Activated CD4-positive, alpha-beta T cell treated with anti-CD3 and anti-CD28 coated beads, Interleukin-2, amount 10 ng/mL, durations not matched to agents 7 days and 5 days (primary cell): ENCODE data around the gene LBH. TPM values are rescaled to one million over a fixed set of nuclear protein-coding genes. Genes with fewer than 3 reads are reported as not detected.

ENCODE experiments used
- CTCF ChIA-PET: fragments of 350-600 bp; sonication (Branson Sonifier 250); formaldehyde crosslinking; loops from one replicate; lab custom pipeline; 2021; ENCODE audit warnings: antibody characterized with exemption; lab: Charles Lee
- POLR2A ChIA-PET: fragments of 350-600 bp; sonication (Branson Sonifier 250); formaldehyde crosslinking; loops from one replicate; lab custom pipeline; 2021; ENCODE audit warnings: antibody characterized with exemption; lab: Charles Lee
- DNase-seq: peaks from one replicate; pipeline ENCODE4 v3.0.0-alpha.2; 2020
- H3K27ac Mint-ChIP-seq: one replicate; pipeline ENCODE4 v1.8.0; 2021; ENCODE audit warnings: mild to moderate bottlenecking, moderate library complexity, mixed read lengths
- H3K27me3 Mint-ChIP-seq: one replicate; pipeline ENCODE4 v1.8.0; 2021; ENCODE audit warnings: mixed read lengths
- H3K36me3 Mint-ChIP-seq: one replicate; pipeline ENCODE4 v1.8.0; 2021; ENCODE audit warnings: low read depth, mixed read lengths
- H3K4me1 Mint-ChIP-seq: one replicate; pipeline ENCODE4 v1.8.0; 2021; ENCODE audit warnings: mixed read lengths
- H3K4me3 Mint-ChIP-seq: one replicate; pipeline ENCODE4 v1.8.0; 2021; ENCODE audit warnings: mild to moderate bottlenecking, moderate library complexity, mixed read lengths
- H3K9me3 Mint-ChIP-seq: one replicate; pipeline ENCODE4 v1.8.0; 2021; ENCODE audit warnings: mixed read lengths
- total RNA-seq, 2 experiments: library from RNA; stranded (reverse); gene quantifications; one replicate each; pipeline ENCODE4 v1.2.3, GENCODE V29; 2021

The LBH gene
- total RNA-seq, 2 experiments from 2014 or later: 136 to 146 TPM

DNA sequence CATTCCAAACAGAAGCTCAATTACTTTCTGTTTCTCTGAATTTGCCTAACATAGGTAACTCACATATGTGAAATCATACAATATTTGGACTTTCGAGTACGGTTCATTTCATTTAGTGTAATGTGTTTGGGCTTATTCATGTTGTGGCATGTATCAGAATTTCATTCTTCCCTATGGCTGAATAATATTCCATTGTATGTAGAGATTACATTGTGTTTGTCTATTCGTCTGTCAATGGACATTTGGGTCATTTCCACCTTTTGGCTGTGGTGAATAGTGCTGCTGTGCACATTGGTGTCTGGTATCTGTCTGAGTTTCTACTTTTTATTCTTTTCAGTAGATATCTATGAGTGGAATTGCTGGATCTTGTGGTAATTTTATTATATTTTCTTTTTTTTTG lies 43.9 kb downstream of the LBH start:
- H3K9me3 Mint-ChIP-seq: peaks cover 9% of the 10 kb centered on the region
- H3K36me3 Mint-ChIP-seq: no peaks in the 10 kb centered on the region
- ChIA-PET POLR2A (no interaction called here), CTCF (no interaction called here)
- H3K27me3 Mint-ChIP-seq: peaks cover 1% of the 10 kb centered on the region
- no peak overlapping the region for H3K27ac Mint-ChIP-seq
- no peak for DNase-seq
- no peak overlapping the region for H3K4me3 Mint-ChIP-seq
- H3K4me1 Mint-ChIP-seq: peaks cover 33% of the 10 kb centered on the region

- H3K4me1 Mint-ChIP-seq: peaks cover 24% of the 10 kb centered on the region
- peaks cover 9% of the 10 kb centered on the region for H3K9me3 Mint-ChIP-seq
- peaks cover 4% of the 10 kb centered on the region for H3K36me3 Mint-ChIP-seq
- no peak overlapping the region for H3K4me3 Mint-ChIP-seq
- ChIA-PET POLR2A (no interaction called here), CTCF (interaction anchor here (1.0 to 1.1 kb wide), 2 partner anchors 13 to 79 kb away, joined by 3 read pairs; no protein-coding TSS in a partner anchor)
- H3K27ac Mint-ChIP-seq: no peak overlapping the region
- peaks cover 1% of the 10 kb centered on the region for H3K27me3 Mint-ChIP-seq
- DNase-seq: no peak
Observed at GRCh38 chr2:30276455-30276911, 45.1 kb downstream of the LBH start.

- ChIA-PET POLR2A (no interaction called here), CTCF (interaction anchor here (1.2 kb wide), 2 partner anchors 11 to 42 kb away, joined by 3 to 5 read pairs; no protein-coding TSS in a partner anchor)
- Mint-ChIP-seq H3K27me3 (peaks cover 1% of the 10 kb centered on the region), H3K36me3 (peaks cover 4% of the 10 kb centered on the region), H3K9me3 (peaks cover 9% of the 10 kb centered on the region), H3K27ac (no peak overlapping the region), H3K4me3 (no peak overlapping the region), H3K4me1 (peaks cover 19% of the 10 kb centered on the region)
- no peak for DNase-seq
Observed at GRCh38 chr2:30277582-30277981, 46.2 kb downstream of the LBH start.

- ChIA-PET POLR2A (no interaction called here), CTCF (interaction anchor here (1.2 kb wide), 2 partner anchors 10 to 12 kb away, joined by 4 to 5 read pairs; no protein-coding TSS in a partner anchor)
- H3K4me1 Mint-ChIP-seq: peaks cover 17% of the 10 kb centered on the region
- H3K27me3 Mint-ChIP-seq: peaks cover 1% of the 10 kb centered on the region
- H3K9me3 Mint-ChIP-seq: peaks cover 9% of the 10 kb centered on the region
- DNase-seq: no peak
- no peak overlapping the region for H3K4me3 Mint-ChIP-seq
- H3K36me3 Mint-ChIP-seq: peaks cover 4% of the 10 kb centered on the region
- H3K27ac Mint-ChIP-seq: no peak overlapping the region
Observed at GRCh38 chr2:30278419-30278818, 47.1 kb downstream of the LBH start.

DNA sequence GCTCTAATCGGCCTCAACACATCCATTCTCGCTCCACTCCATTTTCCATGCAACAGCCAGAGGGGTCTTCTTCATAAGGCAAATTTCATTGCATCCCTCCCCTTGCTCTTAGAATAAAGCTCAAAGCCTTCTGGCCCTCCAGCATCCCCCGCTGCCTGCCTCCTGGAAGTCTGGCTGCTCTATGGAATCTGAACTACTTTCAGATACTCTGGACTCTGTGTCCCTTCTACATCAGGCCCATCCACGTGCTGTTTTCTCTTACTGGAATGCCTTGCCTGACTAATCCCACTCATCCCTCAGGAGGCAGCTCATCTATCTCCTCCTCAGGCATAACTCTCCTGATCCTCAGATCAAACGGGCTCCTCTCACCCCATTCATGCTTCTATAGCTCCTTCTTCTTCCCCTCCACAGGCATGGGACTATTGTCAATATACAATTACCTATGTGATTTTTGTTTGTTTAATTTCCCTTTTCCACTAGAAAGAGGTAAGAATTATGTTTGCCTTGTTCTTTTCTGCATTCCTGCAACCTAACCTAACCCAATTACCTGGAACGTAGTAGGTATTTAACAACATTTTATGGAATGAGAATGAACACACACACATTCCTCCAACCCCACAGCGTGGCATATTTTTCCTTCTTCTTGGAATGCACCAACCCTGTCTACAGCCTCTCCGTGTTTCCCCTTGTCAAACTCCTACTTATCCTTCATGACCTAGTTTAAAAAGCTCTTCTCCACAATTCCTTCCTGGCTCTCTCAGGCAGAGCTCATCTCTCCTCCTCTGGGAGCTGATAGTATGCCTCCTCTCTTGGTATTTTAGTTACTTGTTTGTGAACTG lies 49.5 kb downstream of the LBH start:
- ChIA-PET POLR2A (no interaction called here), CTCF (interaction anchor here (0.5 to 2.4 kb wide), 5 partner anchors 8 to 44 kb away, joined by 3 to 10 read pairs (median 3); no protein-coding TSS in a partner anchor)
- peaks cover 9% of the 10 kb centered on the region for H3K9me3 Mint-ChIP-seq
- DNase-seq: no peak
- peaks cover 1% of the 10 kb centered on the region for H3K27me3 Mint-ChIP-seq
- H3K27ac Mint-ChIP-seq: no peak overlapping the region
- peaks cover 18% of the 10 kb centered on the region for H3K4me1 Mint-ChIP-seq
- H3K36me3 Mint-ChIP-seq: peaks cover 4% of the 10 kb centered on the region
- no peak overlapping the region for H3K4me3 Mint-ChIP-seq

DNA sequence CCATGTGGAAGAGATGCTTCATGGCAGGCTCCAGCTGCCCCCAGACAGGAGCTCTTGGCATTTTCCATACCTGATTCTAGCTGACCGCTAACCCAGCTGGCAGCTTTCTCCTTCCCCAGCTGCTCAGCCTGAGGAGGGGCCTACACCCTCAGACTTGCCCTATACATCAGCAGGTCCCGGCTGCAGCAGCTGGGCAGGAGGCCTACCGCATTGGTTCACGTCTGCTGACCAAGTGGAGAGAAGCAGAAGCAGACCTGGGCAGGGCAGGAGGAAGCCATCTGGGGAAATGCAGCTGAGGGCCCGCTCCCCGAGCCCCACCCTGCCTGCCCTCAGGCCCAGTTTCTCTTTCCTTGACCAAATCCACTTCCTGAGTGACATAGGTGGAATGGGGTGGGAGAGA lies 50.7 kb downstream of the LBH start:
- POLR2A ChIA-PET: no interaction called here

GRCh38 chr2:30282721-30283120 lies 51.4 kb downstream of the LBH start:
- Mint-ChIP-seq H3K36me3 (peaks cover 4% of the 10 kb centered on the region), H3K4me1 (peaks cover 25% of the 10 kb centered on the region), H3K9me3 (peaks cover 9% of the 10 kb centered on the region), H3K4me3 (no peak overlapping the region), H3K27me3 (peaks cover 1% of the 10 kb centered on the region), H3K27ac (no peak overlapping the region)
- DNase-seq: no peak
- CTCF ChIA-PET: interaction anchor here (0.7 to 2.4 kb wide), 6 partner anchors 9 to 66 kb away, joined by 3 to 10 read pairs (median 4); no protein-coding TSS in a partner anchor
- POLR2A ChIA-PET: no interaction called here

More for the DNA sequence above, 50.7 kb downstream of the LBH start:
- Mint-ChIP-seq H3K27me3 (peaks cover 1% of the 10 kb centered on the region), H3K27ac (no peak overlapping the region), H3K4me1 (peaks cover 19% of the 10 kb centered on the region), H3K9me3 (peaks cover 9% of the 10 kb centered on the region), H3K4me3 (no peak overlapping the region), H3K36me3 (peaks cover 4% of the 10 kb centered on the region)
- CTCF ChIA-PET: interaction anchor here (0.7 to 2.4 kb wide), 5 partner anchors 10 to 67 kb away, joined by 3 to 10 read pairs (median 4); no protein-coding TSS in a partner anchor
- DNase-seq: no peak

GRCh38 chr2:30283931-30284565 lies 52.7 kb downstream of the LBH start:
- ChIA-PET POLR2A (no interaction called here), CTCF (interaction anchor here (0.8 to 1.2 kb wide), 3 partner anchors 16 to 154 kb away, joined by 3 to 5 read pairs (median 3); no protein-coding TSS in a partner anchor)
- H3K4me3 Mint-ChIP-seq: no peak overlapping the region
- no peak for DNase-seq
- H3K36me3 Mint-ChIP-seq: peaks cover 4% of the 10 kb centered on the region
- H3K4me1 Mint-ChIP-seq: peaks cover 28% of the 10 kb centered on the region
- H3K27ac Mint-ChIP-seq: no peak overlapping the region
- peaks cover 4% of the 10 kb centered on the region for H3K9me3 Mint-ChIP-seq
- no peaks in the 10 kb centered on the region for H3K27me3 Mint-ChIP-seq

DNA sequence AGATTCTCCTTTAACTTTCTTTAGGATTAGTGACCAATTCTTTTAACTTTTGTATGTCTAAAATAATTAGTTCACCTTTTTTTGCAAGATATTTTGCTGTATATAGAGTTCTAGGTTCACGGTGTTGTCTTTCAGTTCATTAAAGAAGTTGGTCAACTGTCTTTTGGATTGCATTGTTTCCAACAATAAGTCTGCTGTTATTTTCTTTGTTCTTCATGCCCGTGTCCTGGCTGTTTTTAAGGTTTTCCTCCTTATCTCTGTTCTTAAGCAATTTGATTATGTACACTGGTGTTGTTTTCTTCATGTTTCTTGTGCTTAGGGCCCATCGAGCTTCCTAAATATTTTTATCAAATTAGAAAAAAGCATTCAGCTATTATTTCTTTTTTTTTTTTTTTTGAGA lies 54.4 kb downstream of the LBH start:
- POLR2A ChIA-PET: no interaction called here
- CTCF ChIA-PET: interaction anchor here (0.6 to 1.7 kb wide), 4 partner anchors 12 to 30 kb away, joined by 3 to 6 read pairs (median 4); no protein-coding TSS in a partner anchor
- peaks cover 26% of the 10 kb centered on the region for H3K4me1 Mint-ChIP-seq
- H3K36me3 Mint-ChIP-seq: peaks cover 1% of the 10 kb centered on the region
- DNase-seq: no peak
- H3K27ac Mint-ChIP-seq: no peak overlapping the region
- H3K9me3 Mint-ChIP-seq: no peaks in the 10 kb centered on the region
- H3K4me3 Mint-ChIP-seq: no peak overlapping the region
- H3K27me3 Mint-ChIP-seq: no peaks in the 10 kb centered on the region

DNA sequence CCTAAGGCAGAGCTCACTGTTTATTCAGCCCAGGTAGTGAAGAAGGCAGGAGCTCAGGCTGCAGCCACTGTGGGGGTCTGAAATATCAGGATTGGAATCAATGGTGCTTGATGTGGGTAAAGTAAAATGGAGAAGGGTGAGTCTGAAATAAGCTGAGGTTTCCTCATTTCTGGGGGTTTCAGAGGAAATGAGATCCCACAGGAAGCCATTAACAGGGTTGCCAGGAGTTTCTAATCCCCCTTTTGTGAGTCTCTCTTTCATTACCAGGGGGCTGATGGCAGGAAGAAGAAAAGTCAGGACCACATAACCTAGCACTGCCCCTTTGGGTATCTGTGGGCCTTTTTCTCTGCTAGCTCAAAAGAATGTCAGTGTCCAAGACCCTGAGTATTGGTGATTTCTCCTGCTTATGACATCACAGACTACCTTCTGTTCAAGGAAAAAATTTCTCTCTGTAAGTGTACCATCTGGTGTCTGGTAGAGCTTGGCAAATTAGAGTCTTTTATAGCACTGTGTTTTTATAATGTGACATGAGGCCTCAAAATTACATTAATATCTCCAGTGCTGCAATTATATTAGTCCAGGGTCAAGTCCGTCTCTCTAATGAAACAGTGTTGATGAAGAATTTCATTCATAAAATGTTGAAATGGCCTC lies 56.0 kb downstream of the LBH start:
- CTCF ChIA-PET: interaction anchor here (0.9 to 1.7 kb wide), 6 partner anchors 9 to 38 kb away, joined by 3 to 6 read pairs (median 4); no protein-coding TSS in a partner anchor
- POLR2A ChIA-PET: no interaction called here
- no peaks in the 10 kb centered on the region for H3K36me3 Mint-ChIP-seq
- H3K4me1 Mint-ChIP-seq: peaks cover 26% of the 10 kb centered on the region
- H3K27ac Mint-ChIP-seq: no peak overlapping the region
- no peak for DNase-seq
- H3K9me3 Mint-ChIP-seq: no peaks in the 10 kb centered on the region
- H3K4me3 Mint-ChIP-seq: no peak overlapping the region
- H3K27me3 Mint-ChIP-seq: no peaks in the 10 kb centered on the region

GRCh38 chr2:30287857-30288513 lies 56.7 kb downstream of the LBH start:
- CTCF ChIA-PET: interaction anchor here (0.9 to 1.6 kb wide), 6 partner anchors 9 to 54 kb away, joined by 3 to 4 read pairs (median 3); no protein-coding TSS in a partner anchor
- H3K4me3 Mint-ChIP-seq: no peak overlapping the region
- H3K36me3 Mint-ChIP-seq: no peaks in the 10 kb centered on the region
- H3K4me1 Mint-ChIP-seq: peaks cover 26% of the 10 kb centered on the region
- H3K27me3 Mint-ChIP-seq: no peaks in the 10 kb centered on the region
- POLR2A ChIA-PET: no interaction called here
- no peaks in the 10 kb centered on the region for H3K9me3 Mint-ChIP-seq
- no peak for DNase-seq
- H3K27ac Mint-ChIP-seq: peak overlapping the region; percentile 76

DNA sequence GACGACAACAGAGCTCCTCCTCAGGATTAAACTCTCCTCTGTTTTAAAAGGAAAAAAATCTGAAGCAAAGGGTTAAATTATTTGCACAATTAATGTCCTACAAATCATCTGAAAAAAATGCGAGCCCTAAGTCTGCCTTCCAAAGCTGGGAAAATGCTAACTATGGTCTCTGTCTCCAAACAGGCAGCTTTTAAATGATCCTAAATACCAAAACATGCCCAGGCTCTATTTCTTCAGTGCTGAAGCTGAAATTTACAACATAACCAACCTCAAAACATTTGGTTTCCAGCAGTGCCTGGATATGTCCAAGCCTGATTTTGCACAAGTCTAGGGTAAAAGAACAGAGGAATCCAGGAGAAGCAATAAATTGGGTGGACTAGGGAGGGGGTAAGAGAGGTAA lies 57.2 kb downstream of the LBH start:
- Mint-ChIP-seq H3K4me3 (no peak overlapping the region), H3K9me3 (no peaks in the 10 kb centered on the region), H3K4me1 (peaks cover 26% of the 10 kb centered on the region), H3K27ac (peak overlapping the region; percentile 61), H3K27me3 (no peaks in the 10 kb centered on the region), H3K36me3 (no peaks in the 10 kb centered on the region)
- POLR2A ChIA-PET: interaction anchor here (0.7 kb wide), 1 partner anchor 96 kb away, joined by 3 read pairs; no protein-coding TSS in a partner anchor
- CTCF ChIA-PET: interaction anchor here (0.9 to 1.6 kb wide), 5 partner anchors 9 to 54 kb away, joined by 3 to 4 read pairs (median 3); no protein-coding TSS in a partner anchor
- no peak for DNase-seq
